Astrocyte (in vitro differentiated cells and primary cell): ENCODE data around the gene OR4E1.

Experiments used
- EZH2 ChIP-seq: IDR thresholded peaks from 2 replicates; pipeline ENCODE4 v1.6.1; 2012; ENCODE audit warnings: mild to moderate bottlenecking, low read length, inconsistent platforms; ENCODE audit not compliant: insufficient read depth
- TF ChIP-seq, protein P1 (sequence below): IDR thresholded peaks from 2 replicates; pipeline ENCODE4 v1.5.1; 2011; ENCODE audit warnings: low read depth, mild to moderate bottlenecking, inconsistent platforms, low read length, moderate library complexity; ENCODE audit not compliant: insufficient read depth

DNA sequence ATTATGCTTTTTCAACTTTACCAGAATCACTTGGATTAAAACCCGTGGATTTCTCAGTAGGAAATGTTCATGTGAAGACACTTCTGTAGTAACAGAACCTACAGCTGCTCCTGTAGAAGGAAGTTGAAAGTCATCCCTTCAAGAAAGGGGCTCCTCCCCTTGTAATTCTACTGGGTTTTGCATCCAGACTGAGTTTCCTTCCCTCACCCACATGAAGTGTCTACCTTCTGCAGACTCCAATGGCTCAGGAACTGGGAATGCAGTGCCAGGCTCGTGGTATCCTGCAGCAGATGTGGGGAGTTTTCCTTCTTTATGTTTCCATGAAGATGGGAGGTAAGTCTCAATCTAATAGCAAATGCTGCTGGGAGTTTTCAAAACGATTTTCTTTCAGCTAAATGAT is 30.9 kb downstream of the OR4E1 start:
- no peak for TF ChIP-seq EZH2
- TF ChIP-seq, protein P1, sequence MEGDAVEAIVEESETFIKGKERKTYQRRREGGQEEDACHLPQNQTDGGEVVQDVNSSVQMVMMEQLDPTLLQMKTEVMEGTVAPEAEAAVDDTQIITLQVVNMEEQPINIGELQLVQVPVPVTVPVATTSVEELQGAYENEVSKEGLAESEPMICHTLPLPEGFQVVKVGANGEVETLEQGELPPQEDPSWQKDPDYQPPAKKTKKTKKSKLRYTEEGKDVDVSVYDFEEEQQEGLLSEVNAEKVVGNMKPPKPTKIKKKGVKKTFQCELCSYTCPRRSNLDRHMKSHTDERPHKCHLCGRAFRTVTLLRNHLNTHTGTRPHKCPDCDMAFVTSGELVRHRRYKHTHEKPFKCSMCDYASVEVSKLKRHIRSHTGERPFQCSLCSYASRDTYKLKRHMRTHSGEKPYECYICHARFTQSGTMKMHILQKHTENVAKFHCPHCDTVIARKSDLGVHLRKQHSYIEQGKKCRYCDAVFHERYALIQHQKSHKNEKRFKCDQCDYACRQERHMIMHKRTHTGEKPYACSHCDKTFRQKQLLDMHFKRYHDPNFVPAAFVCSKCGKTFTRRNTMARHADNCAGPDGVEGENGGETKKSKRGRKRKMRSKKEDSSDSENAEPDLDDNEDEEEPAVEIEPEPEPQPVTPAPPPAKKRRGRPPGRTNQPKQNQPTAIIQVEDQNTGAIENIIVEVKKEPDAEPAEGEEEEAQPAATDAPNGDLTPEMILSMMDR: no peak
